ENCODE data around the gene CSMD2. TPM values are rescaled to one million over a fixed set of nuclear protein-coding genes. Genes with fewer than 3 reads are reported as not detected.

The CSMD2 gene
- total RNA-seq, 1 donor from 2014 or later = 2.6 TPM

GRCh38 chr1:33508151-33508550 lies 656.9 kb downstream of the CSMD2 start:
- H3K27ac Mint-ChIP-seq = no peak overlapping the region

DNA sequence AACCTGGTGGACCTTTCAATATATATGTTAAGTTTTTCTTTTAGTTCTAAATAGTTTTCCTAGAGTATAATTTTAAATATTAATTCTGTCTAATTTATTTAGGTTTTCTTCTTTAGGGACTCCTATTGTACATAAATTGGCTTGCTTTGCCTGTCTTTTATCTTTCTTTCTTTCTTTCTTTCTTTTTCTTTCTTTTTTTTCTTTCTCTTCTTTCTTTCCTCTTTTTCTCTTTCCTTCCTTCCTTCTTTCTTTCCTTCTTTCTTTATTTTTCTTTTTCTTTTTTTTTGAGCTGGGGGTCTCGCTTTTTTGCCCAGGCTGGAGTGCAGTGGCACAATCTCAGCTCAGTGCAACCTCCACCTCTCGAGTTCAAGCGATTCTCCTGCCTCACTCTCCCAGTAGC lies 657.4 kb downstream of the CSMD2 start:
- no peak overlapping the region for H3K9ac ChIP-seq
- H3K4me1 ChIP-seq = no peaks in the 10 kb centered on the region
- H3K36me3 Mint-ChIP-seq = no peaks in the 10 kb centered on the region
- no peak for DNase-seq (ENCODE audit: low spot score)
- no peaks in the 10 kb centered on the region for H3K27me3 ChIP-seq
- H3K27me3 Mint-ChIP-seq (ENCODE audit: insufficient read depth, low read depth) = no peaks in the 10 kb centered on the region
- H3K4me3 ChIP-seq = no peak overlapping the region
- H3K4me2 ChIP-seq = no peak overlapping the region
- no peak overlapping the region for H3K27ac Mint-ChIP-seq
- no peaks in the 10 kb centered on the region for H3K36me3 ChIP-seq
- TF ChIP-seq EZH2phosphoT487 (IDR thresholded peaks at IDR 0.05) = no peak
- TF ChIP-seq EZH2 (IDR thresholded peaks at IDR 0.05) = no peak
- no peak for TF ChIP-seq CTCF (IDR thresholded peaks at IDR 0.05)
- no peaks in the 10 kb centered on the region for H3F3A ChIP-seq (ENCODE audit: low read depth)
- no peaks in the 10 kb centered on the region for H3K4me1 Mint-ChIP-seq
- peaks cover 12% of the 10 kb centered on the region for H3K9me3 Mint-ChIP-seq
- no peaks in the 10 kb centered on the region for H4K20me1 ChIP-seq (ENCODE audit: low read depth)
- H3K79me2 ChIP-seq (ENCODE audit: low read depth) = no peaks in the 10 kb centered on the region
- no peak overlapping the region for H3K4me3 Mint-ChIP-seq
- no peak overlapping the region for H2AFZ ChIP-seq (replicated peaks)
- no peaks in the 10 kb centered on the region for H3K9me3 ChIP-seq (ENCODE audit: low read depth)
- no peak overlapping the region for H3K27ac ChIP-seq

More at GRCh38 chr1:33508151-33508550, 656.9 kb downstream of the CSMD2 start:
- Mint-ChIP-seq H3K27me3 (ENCODE audit: insufficient read depth, low read depth) (no peaks in the 10 kb centered on the region), H3K4me3 (no peak overlapping the region), H3K4me1 (no peaks in the 10 kb centered on the region), H3K9me3 (peaks cover 12% of the 10 kb centered on the region), H3K36me3 (no peaks in the 10 kb centered on the region)
- no peak overlapping the region for H2AFZ ChIP-seq (replicated peaks)
- H3K4me2 ChIP-seq = no peak overlapping the region
- no peaks in the 10 kb centered on the region for H3K4me1 ChIP-seq
- no peak overlapping the region for H3K9ac ChIP-seq
- H3F3A ChIP-seq (ENCODE audit: low read depth) = no peaks in the 10 kb centered on the region
- no peaks in the 10 kb centered on the region for H3K27me3 ChIP-seq
- DNase-seq (ENCODE audit: low spot score) = no peak
- no peaks in the 10 kb centered on the region for H4K20me1 ChIP-seq (ENCODE audit: low read depth)
- H3K9me3 ChIP-seq (ENCODE audit: low read depth) = no peaks in the 10 kb centered on the region
- no peak overlapping the region for H3K4me3 ChIP-seq
- TF ChIP-seq EZH2 (IDR thresholded peaks at IDR 0.05) = no peak
- no peak for TF ChIP-seq CTCF (IDR thresholded peaks at IDR 0.05)
- H3K27ac ChIP-seq = no peak overlapping the region
- H3K36me3 ChIP-seq = no peaks in the 10 kb centered on the region
- no peaks in the 10 kb centered on the region for H3K79me2 ChIP-seq (ENCODE audit: low read depth)

DNA sequence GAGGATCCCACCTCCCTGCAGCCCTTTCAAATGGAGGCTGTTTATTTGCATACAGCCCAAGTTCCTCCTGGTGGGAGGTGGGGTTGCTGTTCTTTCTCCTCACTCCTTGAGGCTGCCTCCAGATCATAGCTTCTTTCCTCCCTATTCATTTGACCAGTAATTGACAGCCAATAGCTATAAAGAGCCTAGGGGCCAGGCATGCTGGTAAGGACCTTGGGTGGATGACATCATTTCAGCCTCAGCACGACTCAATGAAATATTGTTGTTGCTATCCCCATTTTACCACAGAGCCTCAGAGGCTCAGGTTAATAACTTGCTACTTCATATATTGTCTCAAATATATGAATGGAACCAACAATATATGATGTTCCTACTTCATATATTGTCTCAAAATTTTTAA lies 661.5 kb downstream of the CSMD2 start:
- Mint-ChIP-seq H3K27ac (no peak overlapping the region), H3K4me3 (no peak overlapping the region), H3K9me3 (peaks cover 8% of the 10 kb centered on the region), H3K4me1 (no peaks in the 10 kb centered on the region), H3K27me3 (ENCODE audit: insufficient read depth, low read depth) (no peaks in the 10 kb centered on the region), H3K36me3 (peaks cover 10% of the 10 kb centered on the region)
- no peak for DNase-seq (ENCODE audit: low spot score)
- H3K4me2 ChIP-seq = no peak overlapping the region
- H3K4me1 ChIP-seq = no peaks in the 10 kb centered on the region
- H3K9ac ChIP-seq = no peak overlapping the region
- no peaks in the 10 kb centered on the region for H3K79me2 ChIP-seq (ENCODE audit: low read depth)
- TF ChIP-seq CTCF (IDR thresholded peaks at IDR 0.05) (no peak), EZH2phosphoT487 (IDR thresholded peaks at IDR 0.05) (no peak), EZH2 (IDR thresholded peaks at IDR 0.05) (no peak)
- no peaks in the 10 kb centered on the region for H3K9me3 ChIP-seq (ENCODE audit: low read depth)
- H3F3A ChIP-seq (ENCODE audit: low read depth) = no peaks in the 10 kb centered on the region
- H3K4me3 ChIP-seq = no peak overlapping the region
- no peak overlapping the region for H2AFZ ChIP-seq (replicated peaks)
- H3K36me3 ChIP-seq = no peaks in the 10 kb centered on the region
- H3K27ac ChIP-seq = no peak overlapping the region
- H3K27me3 ChIP-seq = no peaks in the 10 kb centered on the region
- no peaks in the 10 kb centered on the region for H4K20me1 ChIP-seq (ENCODE audit: low read depth)

All from neural progenitor cell (in vitro differentiated cells).